Suppressor macrophage (primary cell): ENCODE results near the gene AOAH.

Experiments used
- DNase-seq, 4 experiments: peaks; one replicate each; pipeline ENCODE4 v3.0.0-alpha.2; 2020 to 2022

The AOAH gene

DNA sequence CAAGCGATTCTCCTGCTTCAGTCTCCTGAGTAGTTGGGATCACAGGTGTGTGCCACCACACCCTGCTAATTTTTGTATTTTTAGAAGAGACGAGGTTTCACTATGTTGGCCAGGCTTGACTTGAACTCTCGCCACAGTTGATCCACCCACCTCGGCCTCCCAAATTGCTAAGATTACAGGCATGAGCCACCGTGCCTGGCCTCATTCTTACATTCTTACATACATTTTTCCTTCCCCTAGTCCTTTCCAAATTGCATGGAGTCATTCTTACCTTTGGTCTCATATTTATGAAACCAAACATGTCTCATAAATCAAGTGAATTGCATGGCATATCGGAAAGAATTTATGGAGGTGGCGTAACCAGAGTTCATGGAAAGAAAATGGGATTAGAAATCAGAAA is 186.2 kb downstream of the AOAH start:
- DNase-seq: no peak

GRCh38 chr7:36535866-36536664 is 188.2 kb downstream of the AOAH start:
- DNase-seq: no peak

GRCh38 chr7:36533717-36534116 is 190.6 kb downstream of the AOAH start:
- no peak for DNase-seq

GRCh38 chr7:36532981-36533499 is 191.3 kb downstream of the AOAH start:
- DNase-seq: no peak

- DNase-seq: no peak
Measured at GRCh38 chr7:36531951-36532350, 192.3 kb downstream of the AOAH start.

GRCh38 chr7:36530456-36530855 is 193.8 kb downstream of the AOAH start:
- DNase-seq: no peak

- no peak for DNase-seq
Measured at GRCh38 chr7:36527549-36527913, 196.8 kb downstream of the AOAH start.

DNA sequence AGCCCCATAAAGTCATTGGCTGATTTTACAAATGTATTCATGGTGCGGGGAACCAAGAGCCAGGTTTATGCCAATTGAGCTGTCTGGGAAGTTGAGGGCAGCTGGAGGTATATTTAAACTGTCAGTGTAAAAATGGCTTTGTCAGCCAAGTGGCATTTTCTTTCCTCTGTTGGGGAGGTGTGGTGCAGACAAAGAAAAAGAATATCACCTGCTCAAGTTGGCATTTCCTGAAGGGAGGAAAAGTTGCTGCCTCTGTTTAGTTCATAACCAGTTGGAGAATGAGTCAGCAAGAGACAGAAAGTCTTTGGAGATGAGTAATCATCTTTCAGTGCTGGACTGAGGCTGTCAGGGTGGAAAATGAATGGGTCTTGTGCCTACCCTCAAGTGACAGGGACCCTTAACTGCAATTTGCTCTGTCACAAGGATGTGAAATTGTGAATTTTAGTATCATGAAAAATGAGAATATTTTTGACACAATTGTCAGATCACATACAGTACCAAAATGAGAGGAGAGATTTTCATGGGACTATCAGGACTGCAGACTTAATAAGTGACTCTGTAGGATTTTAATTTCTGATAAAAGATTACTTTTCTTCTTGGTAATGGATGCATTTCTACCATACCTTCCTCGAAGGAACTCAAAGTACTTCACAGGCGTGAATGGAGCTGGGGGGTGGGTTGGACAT is 197.3 kb downstream of the AOAH start:
- DNase-seq: no peak

- DNase-seq: no peak
Measured at GRCh38 chr7:36523371-36524101, 200.8 kb downstream of the AOAH start.

GRCh38 chr7:36522453-36523007 is 201.8 kb downstream of the AOAH start:
- no peak for DNase-seq

- DNase-seq: no peak
Measured at GRCh38 chr7:36521911-36522310, 202.4 kb downstream of the AOAH start.

DNA sequence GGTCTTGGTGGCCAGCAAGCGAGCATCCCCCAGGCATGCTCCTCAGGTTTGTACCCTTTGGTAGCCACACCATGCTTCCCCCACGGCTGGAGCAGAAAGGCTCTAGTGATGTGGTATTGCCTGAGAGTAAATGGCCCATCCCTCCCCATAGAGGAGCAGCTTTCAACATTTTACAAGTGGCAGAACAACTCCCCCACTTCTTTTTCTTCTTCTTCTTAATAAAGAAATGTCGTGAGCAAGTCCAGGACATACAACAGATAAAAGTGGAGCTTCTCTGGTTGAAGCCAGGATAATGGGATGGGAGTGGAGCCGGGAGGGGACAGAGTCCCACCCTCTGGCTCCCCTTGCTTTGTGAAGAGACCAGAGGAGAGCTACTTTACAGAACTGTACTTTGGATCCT is 203.2 kb downstream of the AOAH start:
- DNase-seq: no peak

- no peak for DNase-seq
Measured at GRCh38 chr7:36515847-36516246, 208.4 kb downstream of the AOAH start.

DNA sequence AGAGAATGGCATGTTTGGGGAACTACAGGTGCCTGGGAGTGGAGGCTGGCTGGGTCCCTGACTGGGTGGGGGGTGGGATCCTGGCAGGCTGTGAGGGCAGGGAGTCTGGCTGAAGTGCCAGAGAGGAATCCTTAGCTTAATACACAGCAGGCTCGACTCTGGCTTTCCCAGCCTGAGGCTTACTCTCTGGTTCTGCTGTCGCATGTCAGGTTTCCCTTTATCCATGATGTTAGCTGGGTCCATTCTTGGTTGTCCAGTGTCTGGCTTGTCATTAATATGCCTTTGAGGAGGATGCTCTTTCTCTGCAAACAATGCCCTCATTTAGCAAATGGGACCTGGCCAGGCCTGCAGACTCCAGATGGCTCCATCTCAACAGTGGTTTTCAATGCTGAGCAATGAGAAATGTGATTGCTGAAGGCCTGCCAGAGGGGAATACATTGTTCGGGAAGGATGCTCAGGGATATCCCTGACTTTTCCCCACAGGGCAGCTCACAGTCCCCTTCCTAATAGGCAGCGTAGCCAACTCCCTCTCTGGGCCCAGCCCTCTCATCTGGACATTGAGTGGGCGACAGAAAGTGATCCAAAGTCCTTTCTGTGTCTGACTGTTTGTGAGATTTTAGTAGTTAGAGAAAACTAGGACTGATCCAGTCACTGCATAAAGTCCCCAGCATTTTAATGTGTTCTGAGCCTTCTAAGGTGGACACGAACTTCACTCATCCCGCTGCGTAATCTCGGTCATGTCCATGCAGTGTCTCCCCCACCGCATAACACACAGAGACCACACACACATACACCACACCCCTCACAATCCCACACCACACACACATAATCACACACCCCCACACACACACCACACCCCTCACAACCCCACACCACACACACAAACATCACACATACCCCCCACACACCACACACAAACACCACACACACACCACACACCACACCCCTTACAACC is 209.7 kb downstream of the AOAH start:
- DNase-seq: no peak

- no peak for DNase-seq
Measured at GRCh38 chr7:36513393-36513792, 210.9 kb downstream of the AOAH start.

DNA sequence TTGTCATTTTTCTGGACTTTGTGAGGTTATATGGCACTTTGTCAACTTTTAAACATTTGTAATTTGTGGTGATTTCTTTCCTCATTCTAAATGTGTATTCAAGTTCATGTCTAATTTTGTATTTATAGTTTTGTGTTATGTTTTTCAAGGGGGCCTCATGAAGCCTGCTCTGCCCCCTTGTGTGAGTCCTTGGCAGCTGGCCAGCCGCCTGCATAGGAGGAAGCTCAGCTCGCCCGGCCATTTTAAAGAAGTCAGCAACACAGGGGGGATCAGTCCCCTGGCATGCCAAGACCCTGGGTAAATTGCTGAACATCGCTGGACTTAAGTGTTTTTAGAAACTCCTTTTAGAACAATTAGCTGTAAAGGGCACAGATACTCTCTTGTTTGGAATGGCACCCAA is 211.7 kb downstream of the AOAH start:
- DNase-seq: peak in 1 of 4 experiments; percentile 7

DNA sequence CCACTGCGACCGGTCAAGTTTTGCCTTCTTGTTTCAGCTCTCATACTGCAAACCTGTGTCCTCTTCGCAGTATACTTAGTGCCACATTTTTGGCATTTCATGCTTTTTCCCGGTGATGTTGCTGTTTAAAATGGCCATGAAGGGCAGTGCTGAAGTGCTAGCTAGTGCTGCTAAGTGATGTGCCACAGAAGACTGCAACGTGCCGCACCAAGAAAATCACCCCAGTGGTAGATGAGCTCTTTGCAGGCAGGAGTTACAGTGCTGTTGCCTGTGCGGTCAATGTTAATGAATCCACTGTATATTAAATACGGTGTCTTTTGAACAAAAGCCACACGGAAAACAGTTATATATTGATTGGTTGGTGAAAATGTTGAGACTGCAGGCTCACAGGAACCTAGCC is 214.3 kb downstream of the AOAH start:
- DNase-seq: no peak

GRCh38 chr7:36507475-36508440 is 216.5 kb downstream of the AOAH start:
- DNase-seq: no peak

GRCh38 chr7:36506820-36507219 is 217.5 kb downstream of the AOAH start:
- DNase-seq: peak in 1 of 4 experiments; percentile 20

GRCh38 chr7:36506130-36506798 is 218.0 kb downstream of the AOAH start:
- no peak for DNase-seq
